Measurements from ENCODE around the gene FRY. TPM values are rescaled to one million over a fixed set of nuclear protein-coding genes. Genes with fewer than 3 reads are reported as not detected.

FRY gene
- 66.9 TPM for total RNA-seq

GRCh38 chr13:32031025-32031814 is at the start of gene FRY:
Gene FRY (plus strand): TSS chr13:32031774. CDS start chr13:32031796, 22 bp downstream.

GRCh38 chr13:32315238-32316027 is 283.9 kb downstream of the FRY start, which contains the start of the genes BRCA2 and ZAR1L:
Gene BRCA2 (plus strand): TSS chr13:32315508. CDS start chr13:32316461, 953 bp downstream.
Gene ZAR1L (minus strand): TSS chr13:32315363. CDS start chr13:32311925, 3,438 bp downstream.

All from metanephros (tissue), 1 donor.